ENCODE data around the gene ANKS1B. TPM values are rescaled to one million over a fixed set of nuclear protein-coding genes. Genes with fewer than 3 reads are reported as not detected.
"Not testable (repeated sequence)": the region's sequence is repeated elsewhere in the genome, so short reads cannot be mapped to it uniquely, and the experiment has no call there.

Gene ANKS1B
- total RNA-seq, 3 donors from 2014 or later = 0.05 to 0.56 (median 0.16) TPM

GRCh38 chr12:99045158-99045557 lies 939.6 kb downstream of the ANKS1B start:
- ATAC-seq (no peak), DNase-seq (no peak)
- Mint-ChIP-seq H3K27me3 (ENCODE audit: low read depth) (peaks cover 7% of the 10 kb centered on the region), H3K4me1 (ENCODE audit: low read depth) (no peaks in the 10 kb centered on the region), H3K4me3 (no peak overlapping the region), H3K9me3 (peaks cover 3% of the 10 kb centered on the region), H3K36me3 (ENCODE audit: insufficient read depth) (no peaks in the 10 kb centered on the region)

- DNase-seq (peak; percentile 6), ATAC-seq (no peak)
- Mint-ChIP-seq H3K36me3 (ENCODE audit: insufficient read depth) (no peaks in the 10 kb centered on the region), H3K4me3 (no peak overlapping the region), H3K9me3 (peaks cover 3% of the 10 kb centered on the region), H3K27me3 (ENCODE audit: low read depth) (peaks cover 7% of the 10 kb centered on the region), H3K4me1 (ENCODE audit: low read depth) (no peaks in the 10 kb centered on the region)
Measured at GRCh38 chr12:99043319-99043914, 941.3 kb downstream of the ANKS1B start.

- DNase-seq (no peak), ATAC-seq (no peak)
- no peaks in the 10 kb centered on the region for H3K36me3 Mint-ChIP-seq (ENCODE audit: insufficient read depth)
- H3K9me3 Mint-ChIP-seq = peaks cover 3% of the 10 kb centered on the region
- no peaks in the 10 kb centered on the region for H3K4me1 Mint-ChIP-seq (ENCODE audit: low read depth)
- H3K27me3 Mint-ChIP-seq (ENCODE audit: low read depth) = peaks cover 7% of the 10 kb centered on the region
- H3K4me3 Mint-ChIP-seq = no peak overlapping the region
Measured at GRCh38 chr12:99042226-99042625, 942.5 kb downstream of the ANKS1B start.

GRCh38 chr12:99039367-99040120 lies 945.2 kb downstream of the ANKS1B start:
- Mint-ChIP-seq H3K36me3 (ENCODE audit: insufficient read depth) (no peaks in the 10 kb centered on the region), H3K4me1 (ENCODE audit: low read depth) (no peaks in the 10 kb centered on the region), H3K27me3 (ENCODE audit: low read depth) (peaks cover 7% of the 10 kb centered on the region), H3K4me3 (no peak overlapping the region), H3K9me3 (no peaks in the 10 kb centered on the region)
- ATAC-seq (no peak), DNase-seq (no peak)

- Mint-ChIP-seq H3K36me3 (ENCODE audit: insufficient read depth) (no peaks in the 10 kb centered on the region), H3K4me1 (ENCODE audit: low read depth) (no peaks in the 10 kb centered on the region), H3K9me3 (peaks cover 3% of the 10 kb centered on the region), H3K27me3 (ENCODE audit: low read depth) (peaks cover 2% of the 10 kb centered on the region), H3K4me3 (no peak overlapping the region)
- ATAC-seq (no peak), DNase-seq (no peak)
Measured at GRCh38 chr12:99036566-99036965, 948.2 kb downstream of the ANKS1B start.

GRCh38 chr12:99035803-99036202 lies 948.9 kb downstream of the ANKS1B start:
- no peak for DNase-seq
- peaks cover 3% of the 10 kb centered on the region for H3K27me3 Mint-ChIP-seq (ENCODE audit: low read depth)
- H3K4me3 Mint-ChIP-seq = no peak overlapping the region
- H3K4me1 Mint-ChIP-seq (ENCODE audit: low read depth) = no peaks in the 10 kb centered on the region
- ATAC-seq = no peak
- H3K9me3 Mint-ChIP-seq = peaks cover 3% of the 10 kb centered on the region
- H3K36me3 Mint-ChIP-seq (ENCODE audit: insufficient read depth) = no peaks in the 10 kb centered on the region

- DNase-seq; ATAC-seq; H3K4me1 Mint-ChIP-seq (ENCODE audit: low read depth); H3K9me3 Mint-ChIP-seq; H3K4me3 Mint-ChIP-seq; H3K27me3 Mint-ChIP-seq (ENCODE audit: low read depth); H3K36me3 Mint-ChIP-seq (ENCODE audit: insufficient read depth): not testable (repeated sequence)
Measured at GRCh38 chr12:99034201-99034600, 950.5 kb downstream of the ANKS1B start.

GRCh38 chr12:99029511-99030271 lies 955.0 kb downstream of the ANKS1B start:
- H3K36me3 Mint-ChIP-seq (ENCODE audit: insufficient read depth) = no peaks in the 10 kb centered on the region
- ATAC-seq (no peak), DNase-seq (no peak)
- no peak overlapping the region for H3K4me3 Mint-ChIP-seq
- peaks cover 3% of the 10 kb centered on the region for H3K9me3 Mint-ChIP-seq
- H3K4me1 Mint-ChIP-seq (ENCODE audit: low read depth) = no peaks in the 10 kb centered on the region
- H3K27me3 Mint-ChIP-seq (ENCODE audit: low read depth) = peaks cover 11% of the 10 kb centered on the region

GRCh38 chr12:99027461-99027860 lies 957.3 kb downstream of the ANKS1B start:
- Mint-ChIP-seq H3K4me3 (no peak overlapping the region), H3K27me3 (ENCODE audit: low read depth) (peaks cover 11% of the 10 kb centered on the region), H3K4me1 (ENCODE audit: low read depth) (no peaks in the 10 kb centered on the region), H3K9me3 (peaks cover 2% of the 10 kb centered on the region), H3K36me3 (ENCODE audit: insufficient read depth) (no peaks in the 10 kb centered on the region)
- DNase-seq (no peak), ATAC-seq (no peak)

- no peaks in the 10 kb centered on the region for H3K9me3 Mint-ChIP-seq
- no peaks in the 10 kb centered on the region for H3K4me1 Mint-ChIP-seq (ENCODE audit: low read depth)
- ATAC-seq (no peak), DNase-seq (no peak)
- no peaks in the 10 kb centered on the region for H3K36me3 Mint-ChIP-seq (ENCODE audit: insufficient read depth)
- no peak overlapping the region for H3K4me3 Mint-ChIP-seq
- H3K27me3 Mint-ChIP-seq (ENCODE audit: low read depth) = peaks cover 11% of the 10 kb centered on the region
Measured at GRCh38 chr12:99027055-99027393, 957.7 kb downstream of the ANKS1B start.

- H3K36me3 Mint-ChIP-seq (ENCODE audit: insufficient read depth) = no peaks in the 10 kb centered on the region
- no peak overlapping the region for H3K4me3 Mint-ChIP-seq
- H3K4me1 Mint-ChIP-seq (ENCODE audit: low read depth) = no peaks in the 10 kb centered on the region
- H3K27me3 Mint-ChIP-seq (ENCODE audit: low read depth) = peaks cover 11% of the 10 kb centered on the region
- ATAC-seq (no peak), DNase-seq (no peak)
- no peaks in the 10 kb centered on the region for H3K9me3 Mint-ChIP-seq
Measured at GRCh38 chr12:99026332-99027054, 958.2 kb downstream of the ANKS1B start.

GRCh38 chr12:99024870-99025269 lies 959.9 kb downstream of the ANKS1B start:
- no peaks in the 10 kb centered on the region for H3K4me1 Mint-ChIP-seq (ENCODE audit: low read depth)
- no peaks in the 10 kb centered on the region for H3K9me3 Mint-ChIP-seq
- no peak overlapping the region for H3K4me3 Mint-ChIP-seq
- ATAC-seq = no peak
- no peaks in the 10 kb centered on the region for H3K36me3 Mint-ChIP-seq (ENCODE audit: insufficient read depth)
- peaks cover 4% of the 10 kb centered on the region for H3K27me3 Mint-ChIP-seq (ENCODE audit: low read depth)
- no peak for DNase-seq

GRCh38 chr12:99024191-99024590 lies 960.5 kb downstream of the ANKS1B start:
- H3K9me3 Mint-ChIP-seq = no peaks in the 10 kb centered on the region
- no peak overlapping the region for H3K4me3 Mint-ChIP-seq
- no peaks in the 10 kb centered on the region for H3K4me1 Mint-ChIP-seq (ENCODE audit: low read depth)
- no peak for ATAC-seq
- peaks cover 4% of the 10 kb centered on the region for H3K27me3 Mint-ChIP-seq (ENCODE audit: low read depth)
- no peak for DNase-seq
- no peaks in the 10 kb centered on the region for H3K36me3 Mint-ChIP-seq (ENCODE audit: insufficient read depth)

- no peaks in the 10 kb centered on the region for H3K36me3 Mint-ChIP-seq (ENCODE audit: insufficient read depth)
- peaks cover 3% of the 10 kb centered on the region for H3K27me3 Mint-ChIP-seq (ENCODE audit: low read depth)
- ATAC-seq (no peak), DNase-seq (no peak)
- H3K9me3 Mint-ChIP-seq = no peaks in the 10 kb centered on the region
- no peaks in the 10 kb centered on the region for H3K4me1 Mint-ChIP-seq (ENCODE audit: low read depth)
- no peak overlapping the region for H3K4me3 Mint-ChIP-seq
Measured at GRCh38 chr12:99020871-99021270, 963.9 kb downstream of the ANKS1B start.
